Measurements from ENCODE around the gene MUC15. TPM values are rescaled to one million over a fixed set of nuclear protein-coding genes. Genes with fewer than 3 reads are reported as not detected.

The MUC15 gene
- total RNA-seq, 1 experiment from 2014 or later = 0.70 TPM

- H3K4me3 ChIP-seq = no peak overlapping the region
- no peaks in the 10 kb centered on the region for H3K9me2 ChIP-seq (ENCODE audit: insufficient read depth)
- no peak overlapping the region for H3K4me2 ChIP-seq
- H2AFZ ChIP-seq = no peak overlapping the region
- ChIA-PET POLR2A (ENCODE audit: unreplicated experiment) (no interaction called here), CTCF (no interaction called here)
- H3K79me2 ChIP-seq (ENCODE audit: low read depth) = no peaks in the 10 kb centered on the region
- no peak overlapping the region for H3K27ac ChIP-seq
- intact Hi-C loops (cut with micrococcal nuclease; ENCODE audit: unreplicated experiment) = no loop called here
- H3K36me3 ChIP-seq (ENCODE audit: low read depth) = no peaks in the 10 kb centered on the region
- TF ChIP-seq EZH2 (IDR thresholded peaks at IDR 0.05; ENCODE audit: low read depth) = no peak
- no peak for TF ChIP-seq CTCF (conservative IDR thresholded peaks at IDR 0.05)
- no peaks in the 10 kb centered on the region for H3K9me3 ChIP-seq (ENCODE audit: insufficient read depth, low read depth)
- DNase-seq = no peak
- no peaks in the 10 kb centered on the region for H4K20me1 ChIP-seq (ENCODE audit: insufficient read depth)
- no TSS peak for BruUV-seq (replicated peaks)
- H3K27me3 ChIP-seq (ENCODE audit: insufficient read depth, low read depth) = no peaks in the 10 kb centered on the region
- H3K4me1 ChIP-seq (replicated peaks; ENCODE audit: insufficient read depth) = no peaks in the 10 kb centered on the region
- H3F3A ChIP-seq (ENCODE audit: insufficient read depth, low read depth) = no peaks in the 10 kb centered on the region
Observed at GRCh38 chr11:26549176-26549575, 22.9 kb downstream of the MUC15 start.

- no peak overlapping the region for H2AFZ ChIP-seq
- no peaks in the 10 kb centered on the region; the same call in 1 of the 2 replicates for H3K9me2 ChIP-seq (ENCODE audit: insufficient read depth)
- H4K20me1 ChIP-seq (ENCODE audit: insufficient read depth) = no peaks in the 10 kb centered on the region
- no peak overlapping the region for H3K27ac ChIP-seq
- ChIA-PET POLR2A (ENCODE audit: unreplicated experiment) (no interaction called here), CTCF (no interaction called here)
- H3K4me3 ChIP-seq = no peak overlapping the region
- BruUV-seq (replicated peaks) = no TSS peak
- no peak overlapping the region for H3K4me2 ChIP-seq
- no peaks in the 10 kb centered on the region for H3K27me3 ChIP-seq (ENCODE audit: insufficient read depth, low read depth)
- DNase-seq = no peak
- TF ChIP-seq EZH2 (IDR thresholded peaks at IDR 0.05; ENCODE audit: low read depth) (no peak), CTCF (conservative IDR thresholded peaks at IDR 0.05) (no peak)
- no peaks in the 10 kb centered on the region for H3K4me1 ChIP-seq (replicated peaks; ENCODE audit: insufficient read depth)
- no peaks in the 10 kb centered on the region for H3F3A ChIP-seq (ENCODE audit: insufficient read depth, low read depth)
- intact Hi-C loops (cut with micrococcal nuclease; ENCODE audit: unreplicated experiment) = no loop called here
- H3K36me3 ChIP-seq (ENCODE audit: low read depth) = no peaks in the 10 kb centered on the region
- no peaks in the 10 kb centered on the region for H3K79me2 ChIP-seq (ENCODE audit: low read depth)
- H3K9me3 ChIP-seq (ENCODE audit: insufficient read depth, low read depth) = no peaks in the 10 kb centered on the region
Observed at GRCh38 chr11:26541870-26542269, 30.2 kb downstream of the MUC15 start.

- Histone ChIP-seq H2AFZ (no peak overlapping the region), H4K20me1 (ENCODE audit: insufficient read depth) (no peaks in the 10 kb centered on the region), H3K4me1 (replicated peaks; ENCODE audit: insufficient read depth) (no peaks in the 10 kb centered on the region), H3K4me2 (no peak overlapping the region), H3F3A (ENCODE audit: insufficient read depth, low read depth) (no peaks in the 10 kb centered on the region), H3K27me3 (ENCODE audit: insufficient read depth, low read depth) (no peaks in the 10 kb centered on the region), H3K36me3 (ENCODE audit: low read depth) (no peaks in the 10 kb centered on the region), H3K27ac (no peak overlapping the region), H3K4me3 (no peak overlapping the region), H3K79me2 (ENCODE audit: low read depth) (no peaks in the 10 kb centered on the region), H3K9me3 (ENCODE audit: insufficient read depth, low read depth) (no peaks in the 10 kb centered on the region), H3K9me2 (ENCODE audit: insufficient read depth) (no peaks in the 10 kb centered on the region; the same call in 1 of the 2 replicates)
- TF ChIP-seq EZH2 (IDR thresholded peaks at IDR 0.05; ENCODE audit: low read depth) (no peak), CTCF (conservative IDR thresholded peaks at IDR 0.05) (no peak)
- intact Hi-C loops (cut with micrococcal nuclease; ENCODE audit: unreplicated experiment) = no loop called here
- CTCF ChIA-PET = no interaction called here
- POLR2A ChIA-PET (ENCODE audit: unreplicated experiment) = no interaction called here
- no peak for DNase-seq
- no TSS peak for BruUV-seq (replicated peaks)
Observed at GRCh38 chr11:26539517-26539916, 32.5 kb downstream of the MUC15 start.

All from PC-9 (cell line).